HG02759 (cell line): Measurements from ENCODE around the gene NDRG4.

ENCODE experiments used
- ATAC-seq: cut with Tn5 transposase; IDR thresholded peaks from one replicate; pipeline ENCODE4 v1.9.1; 2021; ENCODE audit warnings: mild to moderate bottlenecking, moderate library complexity; ENCODE audit not compliant: unreplicated experiment

NDRG4 gene, protein sequence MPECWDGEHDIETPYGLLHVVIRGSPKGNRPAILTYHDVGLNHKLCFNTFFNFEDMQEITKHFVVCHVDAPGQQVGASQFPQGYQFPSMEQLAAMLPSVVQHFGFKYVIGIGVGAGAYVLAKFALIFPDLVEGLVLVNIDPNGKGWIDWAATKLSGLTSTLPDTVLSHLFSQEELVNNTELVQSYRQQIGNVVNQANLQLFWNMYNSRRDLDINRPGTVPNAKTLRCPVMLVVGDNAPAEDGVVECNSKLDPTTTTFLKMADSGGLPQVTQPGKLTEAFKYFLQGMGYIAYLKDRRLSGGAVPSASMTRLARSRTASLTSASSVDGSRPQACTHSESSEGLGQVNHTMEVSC

DNA sequence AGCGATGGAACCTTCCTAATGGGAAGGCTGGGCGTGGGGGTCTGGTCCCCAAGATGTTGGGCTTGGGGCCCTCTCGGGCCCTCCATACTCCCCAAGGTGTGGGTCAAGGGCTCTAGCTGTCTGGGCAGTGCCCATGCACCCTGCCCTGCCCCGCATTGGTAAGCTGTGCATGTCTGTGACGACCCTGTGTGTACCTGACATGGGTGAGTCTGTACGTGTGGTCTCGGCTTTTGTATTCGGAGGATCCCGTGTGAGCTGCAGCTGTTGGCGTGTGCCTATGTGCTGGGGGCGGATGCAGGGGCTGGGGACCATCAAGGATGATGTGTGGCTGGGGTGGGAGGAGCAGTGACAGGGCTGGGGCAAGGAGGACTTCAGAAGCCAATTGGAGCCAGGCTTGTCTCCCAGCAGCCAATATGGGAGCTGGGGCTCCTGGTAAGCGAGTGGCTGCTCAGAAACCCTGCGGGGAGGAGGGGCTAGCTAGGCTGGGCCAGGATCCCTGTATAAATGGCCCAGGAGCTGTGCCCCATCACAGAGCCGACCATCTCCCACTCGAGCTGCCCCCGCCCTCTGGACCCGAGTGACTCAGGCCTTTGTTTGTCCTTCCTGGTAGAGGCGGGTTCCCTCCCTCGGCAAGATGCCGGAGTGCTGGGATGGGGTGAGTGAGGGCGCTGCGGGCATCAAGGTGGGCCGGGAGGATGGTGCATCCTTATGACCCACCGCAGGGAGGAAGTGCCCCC lies at the start of gene NDRG4:
NDRG4 (plus strand) TSS at position 529 of the 737 bp plus-strand sequence; CDS start at position 635, 106 bp downstream.
- ATAC-seq = peak; percentile 60

DNA sequence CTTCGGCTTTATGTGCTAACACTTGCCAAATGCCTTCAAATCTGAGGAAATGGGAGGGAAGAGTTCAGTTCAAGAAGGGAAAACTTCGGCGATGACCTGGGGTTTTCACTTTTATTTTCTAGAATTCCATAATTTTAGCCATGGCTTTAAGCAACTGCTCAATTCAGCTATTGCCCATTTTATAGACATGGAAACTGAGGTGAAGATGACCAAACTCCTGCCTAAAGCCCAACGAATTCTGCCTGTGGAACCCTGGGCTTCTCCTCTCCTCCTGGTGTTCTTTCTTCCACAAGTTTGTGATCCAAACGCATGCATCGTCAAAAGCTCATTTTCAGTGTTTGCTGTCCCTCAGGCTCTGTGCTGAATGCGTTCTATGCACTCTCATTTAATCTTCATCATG lies 49.4 kb upstream of the NDRG4 start:
- ATAC-seq = no peak

DNA sequence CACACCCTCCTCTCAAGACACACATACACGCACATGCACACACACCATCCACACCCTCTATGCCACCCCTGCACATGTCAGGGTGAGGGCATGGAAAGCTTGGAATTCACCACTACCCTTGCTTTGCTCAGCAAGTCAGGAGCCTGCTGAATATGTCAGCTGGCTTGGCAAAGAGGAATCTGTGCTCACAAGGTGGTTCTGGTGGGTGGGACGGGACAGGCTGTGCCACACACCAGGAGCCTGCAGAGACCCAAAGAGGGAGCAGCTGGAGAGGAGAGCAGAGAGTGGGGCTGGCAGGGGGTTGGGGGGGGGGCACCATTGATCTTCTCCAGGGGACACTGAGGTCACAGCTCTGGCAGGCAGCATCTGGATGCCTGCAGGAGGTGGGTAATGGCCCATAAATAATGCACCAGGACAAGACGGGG lies 48.7 kb upstream of the NDRG4 start:
- ATAC-seq = no peak

DNA sequence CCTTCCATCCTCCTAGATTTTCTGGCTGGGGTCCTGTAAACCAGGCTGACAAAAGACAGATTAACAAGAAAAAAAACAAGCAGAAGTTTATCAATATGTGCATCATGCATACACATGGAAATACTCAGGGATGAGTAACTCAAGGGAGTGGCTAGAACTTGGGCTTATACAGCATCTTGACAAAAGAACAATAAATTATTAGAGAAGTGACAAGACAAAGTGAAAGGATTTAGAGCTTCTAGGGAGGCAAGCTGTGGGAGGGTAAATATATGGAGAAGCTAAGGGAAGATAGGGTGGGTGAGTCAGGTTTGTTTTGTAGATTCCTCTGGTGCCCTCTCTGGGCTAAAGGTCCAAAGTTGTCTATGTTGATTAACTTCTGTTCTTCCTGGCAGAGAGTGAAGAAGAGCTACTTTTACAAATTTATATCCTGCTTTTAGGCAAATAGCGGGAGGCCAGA lies 48.0 kb upstream of the NDRG4 start:
- no peak for ATAC-seq

DNA sequence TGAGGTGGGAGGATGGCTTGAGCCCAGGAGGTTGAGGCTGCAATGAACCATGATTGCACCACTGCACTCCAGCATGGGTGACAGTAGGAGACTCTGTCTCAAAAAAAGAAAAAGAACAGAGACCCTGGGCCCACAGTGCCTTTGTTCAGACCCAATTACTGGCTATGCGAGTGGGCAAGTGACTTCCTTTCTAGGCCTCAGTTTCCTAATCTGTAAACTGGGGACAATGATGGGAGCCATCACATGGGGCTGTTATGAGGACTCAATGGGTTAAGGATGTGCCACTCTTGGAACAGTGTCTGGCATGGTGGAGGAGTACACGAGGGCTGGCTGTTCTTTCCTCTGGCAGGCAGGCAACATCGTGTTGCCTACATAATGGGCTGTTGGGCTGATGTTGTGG lies 47.3 kb upstream of the NDRG4 start:
- no peak for ATAC-seq

DNA sequence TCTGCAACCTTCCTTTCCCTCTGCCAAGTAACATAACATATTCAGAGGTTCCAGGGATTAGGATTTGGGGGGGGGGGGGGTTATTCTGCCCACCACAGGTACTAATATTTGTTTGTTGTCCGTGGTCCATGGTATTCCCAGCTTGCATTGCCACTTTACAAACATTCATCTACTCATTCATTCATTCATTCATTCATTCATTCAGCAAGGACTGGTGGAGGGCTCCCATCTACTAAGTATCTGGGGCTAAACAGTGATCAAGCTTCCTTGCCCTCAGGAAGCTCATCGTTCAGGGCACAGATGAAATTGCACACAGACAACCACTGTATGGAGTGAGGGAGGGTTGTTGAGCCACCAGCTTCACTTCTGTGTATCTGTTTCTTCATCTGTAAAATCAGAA lies 45.8 kb upstream of the NDRG4 start:
- ATAC-seq = no peak

DNA sequence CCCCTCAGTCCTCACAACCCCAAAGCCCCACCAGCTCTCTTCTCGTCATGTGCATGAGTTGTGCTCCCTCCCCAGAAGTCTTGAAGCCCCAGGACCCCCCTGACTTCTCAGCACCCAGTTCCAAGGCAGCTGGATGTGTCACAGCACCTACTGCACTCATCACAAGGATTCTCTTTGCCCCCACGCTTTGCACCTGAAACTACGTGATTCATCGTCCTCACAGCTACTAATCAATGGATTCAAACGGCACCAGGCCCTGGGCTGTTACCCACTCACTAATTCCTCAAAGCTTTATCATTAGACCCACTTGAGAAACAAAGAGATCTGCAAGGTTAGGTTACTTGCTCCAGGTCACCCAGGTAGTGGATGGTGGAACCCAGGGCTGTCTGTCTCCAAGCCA lies 45.1 kb upstream of the NDRG4 start:
- no peak for ATAC-seq

DNA sequence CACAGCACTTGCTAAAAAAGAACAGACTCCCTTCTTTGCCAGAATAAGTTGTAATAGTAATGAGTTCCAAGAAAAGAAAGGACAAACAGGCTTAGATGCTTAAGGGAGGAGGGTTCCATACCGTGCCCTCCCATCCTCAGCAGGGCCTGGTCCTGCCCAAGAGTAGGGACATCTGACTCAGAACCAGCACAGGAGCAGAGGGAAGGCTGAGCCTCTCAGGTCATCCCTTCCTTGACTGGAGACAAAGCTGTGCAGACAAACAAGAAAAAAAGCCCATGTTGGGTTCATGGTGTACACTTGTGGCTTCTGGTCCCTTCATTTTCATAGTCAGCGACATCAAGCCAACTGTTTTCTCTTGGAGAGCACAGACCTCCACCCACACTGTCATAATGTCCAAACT lies 44.2 kb upstream of the NDRG4 start:
- no peak for ATAC-seq

DNA sequence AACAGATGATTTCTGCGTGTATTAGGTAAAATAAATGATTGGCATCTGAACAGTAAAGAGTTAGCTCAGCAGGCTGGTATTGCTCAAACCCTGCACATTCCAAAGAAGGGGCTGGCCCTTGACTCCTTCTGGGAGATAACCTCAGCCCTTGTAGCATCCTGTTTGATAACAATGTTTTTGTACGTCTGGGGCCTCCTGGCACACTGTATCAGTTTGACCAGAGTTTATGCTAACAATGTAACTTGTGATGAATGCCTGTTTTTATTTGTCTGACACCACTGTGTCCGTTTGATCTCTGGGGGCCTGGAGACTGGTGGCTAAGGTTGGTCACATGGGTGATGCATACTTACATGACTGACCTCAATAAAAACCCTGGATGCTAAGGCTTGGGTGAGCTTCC lies 43.8 kb upstream of the NDRG4 start:
- ATAC-seq = no peak

DNA sequence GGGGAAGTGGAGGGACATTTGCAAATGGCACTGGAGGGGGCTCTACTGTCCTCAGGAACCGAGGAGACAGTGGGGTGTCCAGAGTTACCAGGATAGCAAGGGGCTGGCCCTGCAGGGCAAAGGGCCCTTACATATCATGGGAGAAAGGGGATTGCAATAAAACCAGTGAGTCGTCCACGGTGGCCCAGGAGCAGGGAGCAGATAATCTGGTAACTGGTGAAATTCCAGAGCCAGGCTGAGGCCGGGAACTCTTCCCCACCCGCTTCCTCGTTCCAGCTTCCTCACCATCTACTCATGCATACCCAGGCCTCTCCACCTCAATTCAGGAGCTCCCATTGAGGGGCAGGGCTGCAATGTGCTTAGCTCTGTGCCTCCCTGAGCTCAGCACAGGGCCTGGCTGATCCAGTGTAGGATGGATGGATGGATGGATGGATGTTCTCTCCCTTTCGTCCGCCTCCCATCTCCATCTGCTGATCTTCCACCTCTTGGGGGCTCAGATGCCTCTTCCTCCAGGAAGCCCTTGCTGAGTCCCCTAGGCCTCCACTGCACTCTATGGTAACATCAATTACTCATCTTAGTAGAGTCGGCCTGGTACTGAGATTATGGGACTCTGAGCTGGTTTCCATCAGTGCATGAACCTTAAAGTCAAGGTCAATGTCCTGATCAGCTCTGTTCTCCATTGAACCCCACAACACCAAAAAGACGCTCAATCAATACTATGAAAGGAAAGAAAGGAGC lies 41.2 kb upstream of the NDRG4 start:
- peak; percentile 16 for ATAC-seq

DNA sequence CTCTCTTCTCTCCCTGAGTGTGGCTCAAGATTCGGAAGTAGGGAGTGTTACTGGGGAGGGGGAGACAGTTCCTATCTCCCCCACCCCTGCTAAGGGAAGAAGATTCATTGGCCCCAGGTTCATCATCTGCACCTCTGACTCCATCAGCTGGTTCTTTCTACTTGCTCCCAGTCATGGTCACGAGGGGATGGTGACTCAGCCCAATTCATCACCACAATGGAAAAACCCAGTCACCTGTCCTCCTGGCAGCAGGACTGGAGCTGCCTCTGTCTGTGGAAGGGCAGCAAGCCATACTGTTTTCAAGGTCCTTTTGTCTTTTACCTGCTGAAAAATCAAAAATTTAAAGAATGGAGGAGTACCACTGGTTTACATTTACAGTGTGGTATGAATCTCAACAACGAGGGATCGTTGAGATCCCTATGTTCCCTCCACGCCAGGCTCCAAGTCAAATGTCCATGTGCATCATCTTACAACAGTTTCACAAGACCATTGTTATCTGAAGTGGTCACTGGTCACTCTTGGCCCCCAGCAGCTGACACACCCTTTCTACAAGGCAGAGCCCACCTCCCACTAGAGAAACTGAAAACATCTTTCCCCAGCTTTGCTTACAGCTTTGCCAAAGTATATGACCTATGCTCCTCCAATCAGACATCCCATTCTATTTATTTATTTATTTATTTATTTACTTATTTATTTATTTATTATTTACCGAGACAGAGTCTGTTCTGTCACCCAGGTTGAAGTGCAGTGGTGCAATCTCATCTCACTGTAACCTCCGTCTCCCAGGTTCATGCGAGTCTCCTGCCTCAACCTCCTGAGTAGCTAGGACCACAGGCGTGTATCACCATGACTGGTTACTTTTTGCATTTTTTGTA lies 40.4 kb upstream of the NDRG4 start:
- peak; percentile 50 for ATAC-seq

DNA sequence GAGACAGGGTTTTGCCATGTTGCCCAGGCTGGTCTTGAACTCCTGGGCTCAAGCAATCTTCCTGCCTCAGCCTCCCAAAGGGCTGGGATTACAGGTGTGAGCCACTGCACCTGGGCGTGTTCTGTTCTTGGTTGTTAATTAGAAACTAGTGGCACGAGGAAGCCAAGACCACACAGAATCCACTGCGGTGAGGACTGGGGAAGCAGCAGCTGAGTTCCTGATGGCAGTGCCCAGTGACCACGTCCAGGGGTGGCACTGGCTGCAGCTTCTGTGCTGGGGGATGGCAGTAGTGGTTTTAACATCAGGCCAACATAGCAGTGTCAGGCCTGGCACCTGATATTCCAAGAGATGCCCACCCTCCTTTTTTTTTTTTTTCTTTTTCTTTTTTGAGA lies 39.7 kb upstream of the NDRG4 start:
- no peak for ATAC-seq

DNA sequence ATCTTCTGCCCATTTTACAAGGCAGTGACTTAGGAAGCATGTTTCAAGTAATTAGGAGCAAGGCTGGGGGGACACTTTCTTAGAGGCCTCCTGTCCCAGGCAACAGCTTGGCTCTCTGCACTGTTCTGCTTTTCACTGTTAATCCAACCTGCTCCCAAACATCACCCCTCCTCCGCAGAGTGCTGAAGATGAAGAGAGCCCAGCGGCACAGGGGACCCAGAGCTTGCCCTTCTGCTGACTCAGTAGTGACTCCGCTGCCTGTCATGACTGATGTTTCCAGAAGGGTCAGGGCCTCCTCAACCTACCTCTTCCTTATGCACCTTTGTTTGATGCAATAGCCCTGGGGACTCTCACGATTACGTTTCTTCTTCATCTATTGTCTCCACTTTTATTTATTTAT lies 38.9 kb upstream of the NDRG4 start:
- no peak for ATAC-seq

DNA sequence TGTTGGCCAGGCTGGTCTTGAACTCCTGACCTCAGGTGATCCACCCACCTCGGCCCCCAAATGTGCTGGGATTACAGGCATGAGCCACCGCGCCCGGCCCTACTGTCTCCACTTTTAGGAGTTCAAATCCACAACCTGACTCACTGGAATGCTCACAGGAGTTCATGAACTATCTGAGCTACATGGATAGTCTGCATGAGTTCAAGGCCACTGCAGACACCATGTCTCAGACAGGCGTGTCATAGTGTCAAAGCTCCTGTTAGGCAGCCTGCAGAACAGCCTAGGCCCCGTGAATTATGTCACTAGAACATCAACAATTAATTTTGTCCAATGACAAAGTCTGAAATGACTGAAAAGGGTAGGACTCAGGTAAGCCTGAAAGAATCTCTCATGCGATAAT lies 38.3 kb upstream of the NDRG4 start:
- ATAC-seq = no peak

DNA sequence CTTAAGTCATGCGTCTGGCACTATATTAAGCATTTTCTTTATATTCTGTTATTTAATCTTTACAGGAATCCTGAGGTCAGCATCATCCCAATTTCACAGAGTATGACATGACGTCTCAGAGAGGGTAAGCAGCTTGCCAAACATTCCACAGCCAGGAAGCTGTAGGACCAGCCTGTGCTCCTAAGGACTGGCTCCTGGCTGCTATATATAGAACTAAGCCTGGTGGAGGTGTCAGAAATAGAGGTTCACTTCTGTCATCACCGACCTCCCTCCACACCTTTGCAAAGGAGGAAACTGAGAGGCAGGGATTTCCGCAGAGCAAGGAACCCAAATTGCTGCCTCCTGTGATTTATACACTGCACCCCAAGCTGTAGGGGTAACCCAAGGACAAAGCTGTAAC lies 37.9 kb upstream of the NDRG4 start:
- no peak for ATAC-seq

DNA sequence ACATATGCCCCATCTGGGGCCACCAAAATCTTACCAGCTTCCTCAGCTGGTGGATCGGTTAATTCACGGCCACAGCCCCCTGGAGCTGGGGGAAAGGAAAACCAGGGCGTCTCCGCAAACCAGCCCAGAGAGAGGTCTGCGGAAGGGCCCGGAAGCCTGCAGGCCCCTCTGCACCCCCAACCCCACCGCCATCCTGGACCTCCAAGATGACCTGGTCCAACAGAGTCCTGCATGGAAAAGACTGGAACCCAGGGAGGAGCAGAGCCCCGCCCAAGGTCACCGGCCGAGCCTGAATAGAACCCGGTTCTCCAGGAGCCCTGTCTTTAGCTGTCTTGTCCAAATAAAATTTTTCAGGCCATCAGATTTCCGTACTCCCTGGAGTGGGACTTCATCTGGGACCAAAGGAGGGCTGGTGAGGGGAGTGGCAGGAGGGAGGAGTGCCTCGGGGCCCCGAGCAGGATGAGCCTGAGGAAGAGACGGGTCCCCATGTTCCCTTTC lies 37.4 kb upstream of the NDRG4 start:
- ATAC-seq = no peak

DNA sequence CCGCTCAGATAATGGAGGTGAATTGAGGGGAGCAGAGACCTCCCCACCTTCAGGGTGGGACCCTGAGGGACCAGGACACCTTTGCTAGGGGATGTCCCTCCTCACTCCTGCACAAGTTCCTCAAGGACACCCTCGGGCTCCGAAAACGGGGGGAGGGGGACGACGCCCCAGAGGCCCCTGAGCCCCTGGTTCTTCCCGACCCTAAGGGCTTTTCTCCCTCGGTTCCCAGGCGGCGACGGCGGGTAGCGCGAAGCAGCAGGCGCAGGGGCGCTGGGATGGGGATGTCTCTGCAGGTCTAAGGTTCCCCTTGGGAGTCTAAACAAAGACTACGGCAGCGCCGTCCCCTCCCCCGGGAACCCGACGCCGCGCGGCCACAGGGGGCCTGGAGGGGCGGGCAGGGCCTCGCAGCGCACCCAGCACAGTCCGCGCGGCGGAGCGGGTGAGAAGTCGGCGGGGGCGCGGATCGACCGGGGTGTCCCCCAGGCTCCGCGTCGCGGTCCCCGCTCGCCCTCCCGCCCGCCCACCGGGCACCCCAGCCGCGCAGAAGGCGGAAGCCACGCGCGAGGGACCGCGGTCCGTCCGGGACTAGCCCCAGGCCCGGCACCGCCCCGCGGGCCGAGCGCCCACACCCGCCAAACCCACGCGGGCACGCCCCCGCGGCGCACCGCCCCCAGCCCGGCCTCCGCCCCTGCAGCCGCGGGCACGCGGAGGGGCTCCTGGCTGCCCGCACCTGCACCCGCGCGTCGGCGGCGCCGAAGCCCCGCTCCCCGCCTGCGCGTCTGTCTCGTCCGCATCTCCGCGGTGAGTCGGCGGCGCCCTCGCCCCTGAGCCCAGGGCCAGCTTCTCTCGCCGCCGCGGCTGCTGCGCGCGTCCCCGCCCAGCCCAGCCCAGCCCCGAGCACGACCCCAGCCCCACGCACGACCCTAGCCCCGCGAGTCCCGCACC lies 36.7 kb upstream of the NDRG4 start:
- peak; percentile 34 for ATAC-seq

DNA sequence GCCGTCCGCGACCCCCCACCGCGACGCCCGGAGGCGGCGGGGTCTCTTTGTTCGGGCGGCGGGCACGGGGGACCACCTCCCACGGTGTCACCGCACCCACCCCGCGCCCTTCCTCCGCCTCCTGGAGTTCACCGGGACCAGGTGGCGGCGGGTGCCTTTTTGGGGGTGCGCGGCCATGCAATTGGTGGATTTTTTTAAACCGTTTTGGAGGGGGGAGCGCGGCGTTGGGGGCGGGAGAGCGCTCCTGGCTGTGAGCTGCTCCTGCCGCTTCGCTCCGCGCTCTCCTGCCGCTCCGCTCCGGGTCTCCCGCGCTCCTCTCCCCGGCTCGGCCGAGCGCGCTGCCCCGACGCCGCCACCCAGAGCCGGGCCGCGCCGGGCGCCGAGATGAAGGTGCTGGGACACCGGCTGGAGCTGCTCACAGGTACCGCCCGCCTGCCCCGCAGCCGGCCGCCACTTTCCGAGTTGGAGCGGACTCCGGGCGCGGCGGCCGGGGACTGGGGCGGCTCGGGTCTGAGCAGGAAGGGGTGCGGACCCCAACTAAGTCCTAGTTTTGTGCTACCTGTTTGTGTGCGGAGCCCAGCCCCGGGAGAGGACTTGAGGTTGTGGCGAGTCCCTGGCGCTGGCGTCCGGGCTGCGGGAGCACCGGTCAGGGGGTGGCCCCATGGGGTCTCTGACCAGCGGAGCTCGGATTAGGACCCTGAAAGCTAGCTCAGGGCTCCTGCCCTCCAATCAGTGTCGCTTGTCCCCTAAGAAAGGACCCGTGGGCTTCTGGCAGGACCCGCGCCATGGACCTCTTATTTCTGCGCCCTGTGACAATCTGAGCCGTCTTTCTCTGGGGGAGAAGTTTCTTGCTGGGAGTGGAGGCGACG lies 35.7 kb upstream of the NDRG4 start:
- no peak for ATAC-seq
